Stimulated activated CD4-positive, alpha-beta T cell treated with anti-CD3 and anti-CD28 coated beads, Interleukin-12 subunit alpha, Interleukin-12 subunit beta, amount 100 ng/mL, for 4 hours (primary cell): Measurements from ENCODE around the gene EHF.
"Not testable (repeated sequence)": the region's sequence is repeated elsewhere in the genome, so short reads cannot be mapped to it uniquely, and the experiment has no call there.

Experiments used
- DNase-seq: peaks from one replicate; pipeline ENCODE4 v3.0.0-alpha.2; 2020

Gene EHF

GRCh38 chr11:34620820-34621792 is at the start of gene EHF:
TSS of gene EHF (plus strand) at chr11:34621093. CDS start at chr11:34642631, 21,538 bp downstream.
- DNase-seq: no peak

GRCh38 chr11:34573537-34573936 is 47.4 kb upstream of the EHF start:
- DNase-seq: no peak

- DNase-seq: no peak
Measured at GRCh38 chr11:34575261-34575660, 45.6 kb upstream of the EHF start.

- no peak for DNase-seq
Measured at GRCh38 chr11:34575671-34576070, 45.2 kb upstream of the EHF start.

- no peak for DNase-seq
Measured at GRCh38 chr11:34576331-34576730, 44.6 kb upstream of the EHF start.

- no peak for DNase-seq
Measured at GRCh38 chr11:34583818-34584217, 37.1 kb upstream of the EHF start.

GRCh38 chr11:34585304-34585734 is 35.6 kb upstream of the EHF start:
- no peak for DNase-seq

- no peak for DNase-seq
Measured at GRCh38 chr11:34585735-34586487, 35.0 kb upstream of the EHF start.

- DNase-seq: no peak
Measured at GRCh38 chr11:34586488-34587281, 34.2 kb upstream of the EHF start.

- DNase-seq: no peak
Measured at GRCh38 chr11:34587282-34587677, 33.6 kb upstream of the EHF start.

GRCh38 chr11:34588023-34588422 is 32.9 kb upstream of the EHF start:
- no peak for DNase-seq

GRCh38 chr11:34588701-34589100 is 32.2 kb upstream of the EHF start:
- DNase-seq: no peak

GRCh38 chr11:34589177-34589576 is 31.7 kb upstream of the EHF start:
- not testable (repeated sequence) for DNase-seq

- DNase-seq: no peak
Measured at GRCh38 chr11:34593085-34593484, 27.8 kb upstream of the EHF start.

- DNase-seq: no peak
Measured at GRCh38 chr11:34594603-34595002, 26.3 kb upstream of the EHF start.

GRCh38 chr11:34595391-34595790 is 25.5 kb upstream of the EHF start:
- DNase-seq: no peak

- DNase-seq: no peak
Measured at GRCh38 chr11:34595960-34596644, 24.8 kb upstream of the EHF start.

GRCh38 chr11:34599406-34599945 is 21.4 kb upstream of the EHF start:
- DNase-seq: no peak

- no peak for DNase-seq
Measured at GRCh38 chr11:34600339-34601084, 20.4 kb upstream of the EHF start.

GRCh38 chr11:34601085-34601444 is 19.8 kb upstream of the EHF start:
- DNase-seq: no peak

GRCh38 chr11:34601609-34602008 is 19.3 kb upstream of the EHF start:
- DNase-seq: no peak
